Endodermal cell (in vitro differentiated cells): ENCODE measurements around the gene SLC7A10. TPM values are rescaled to one million over a fixed set of nuclear protein-coding genes. Genes with fewer than 3 reads are reported as not detected.

Source experiments
- DNase-seq: peaks from one replicate; pipeline ENCODE4 v3.0.0-alpha.2; 2017
- H3K27ac ChIP-seq: 2 replicates; pipeline ENCODE4 v1.5.1; 2013; ENCODE audit warnings: mild to moderate bottlenecking, low read depth, low read length, moderate library complexity
- H3K27me3 ChIP-seq: 2 replicates; pipeline ENCODE4 v1.6.1; 2013; ENCODE audit warnings: mild to moderate bottlenecking, low read length, moderate library complexity; ENCODE audit not compliant: insufficient read depth, control insufficient read depth, poor library complexity, severe bottlenecking
- H3K36me3 ChIP-seq: 2 replicates; pipeline ENCODE4 v1.7.0; 2013; ENCODE audit warnings: mild to moderate bottlenecking, low read length, moderate library complexity; ENCODE audit not compliant: control insufficient read depth, insufficient read depth
- H3K4me1 ChIP-seq: one replicate; pipeline ENCODE4 v1.7.0; 2013; ENCODE audit warnings: low read length; ENCODE audit not compliant: control insufficient read depth, insufficient read depth
- H3K4me3 ChIP-seq: 2 replicates; pipeline ENCODE4 v1.5.1; 2013; ENCODE audit warnings: mild to moderate bottlenecking, low read length, moderate library complexity
- H3K9ac ChIP-seq: 2 replicates; pipeline ENCODE4 v1.6.1; 2013; ENCODE audit warnings: mild to moderate bottlenecking, low read length, moderate library complexity; ENCODE audit not compliant: poor library complexity, severe bottlenecking; ENCODE audit errors: extremely low read depth
- H3K9me3 ChIP-seq: 2 replicates; pipeline ENCODE4 v1.6.1; 2013; ENCODE audit warnings: mild to moderate bottlenecking, low read length, moderate library complexity; ENCODE audit not compliant: control insufficient read depth
- H3K27ac Mint-ChIP-seq: 2 replicates; pipeline ENCODE4 v1.8.0; 2020; ENCODE audit warnings: mixed read lengths
- H3K27me3 Mint-ChIP-seq: 2 replicates; pipeline ENCODE4 v1.8.0; 2021; ENCODE audit warnings: mild to moderate bottlenecking, mixed read lengths; ENCODE audit not compliant: insufficient read depth
- H3K36me3 Mint-ChIP-seq: 2 replicates; pipeline ENCODE4 v1.8.0; 2020; ENCODE audit warnings: low read depth, mixed read lengths
- H3K4me1 Mint-ChIP-seq: 2 replicates; pipeline ENCODE4 v1.8.0; 2020; ENCODE audit warnings: mixed read lengths
- H3K4me3 Mint-ChIP-seq: 2 replicates; pipeline ENCODE4 v1.8.0; 2020; ENCODE audit warnings: mild to moderate bottlenecking, moderate library complexity, mixed read lengths
- H3K9me3 Mint-ChIP-seq: 2 replicates; pipeline ENCODE4 v1.8.0; 2020; ENCODE audit warnings: mild to moderate bottlenecking, mixed read lengths
- CTCF ChIP-seq: fragments of 200-600 bp; sonication (generic); conservative IDR thresholded peaks from 2 replicates; pipeline ENCODE4 v1.5.0; 2021; ENCODE audit warnings: antibody characterized with exemption, mild to moderate bottlenecking
- WGBS, 2 experiments: methylation state at CpG; one replicate each; pipeline versions ENCODE4 v1.1.5 to v1.1.7; 2013; ENCODE audit warnings: missing lambda C conversion rate in 2 of 2, mixed read lengths in 1 of 2; ENCODE audit not compliant: insufficient coverage in 1 of 2, insufficient read length in 1 of 2; 5-methylcytosine and 5-hydroxymethylcytosine counted together
- total RNA-seq, 2 donors: library from RNA; stranded (reverse); fragmentation: NEBNext Ultra II Directional in 1 of 2; extraction: Animal tissue kit (Norgen Biotek cat#: 25700) in 1 of 2; gene quantifications; 2 replicates in 1 of 2; 3 replicates in 1 of 2; pipeline ENCODE4 v1.2.1, GENCODE V29; 2021

The SLC7A10 gene
- total RNA-seq, 2 donors from 2014 or later, result 0.35 TPM; not detected in 1

DNA sequence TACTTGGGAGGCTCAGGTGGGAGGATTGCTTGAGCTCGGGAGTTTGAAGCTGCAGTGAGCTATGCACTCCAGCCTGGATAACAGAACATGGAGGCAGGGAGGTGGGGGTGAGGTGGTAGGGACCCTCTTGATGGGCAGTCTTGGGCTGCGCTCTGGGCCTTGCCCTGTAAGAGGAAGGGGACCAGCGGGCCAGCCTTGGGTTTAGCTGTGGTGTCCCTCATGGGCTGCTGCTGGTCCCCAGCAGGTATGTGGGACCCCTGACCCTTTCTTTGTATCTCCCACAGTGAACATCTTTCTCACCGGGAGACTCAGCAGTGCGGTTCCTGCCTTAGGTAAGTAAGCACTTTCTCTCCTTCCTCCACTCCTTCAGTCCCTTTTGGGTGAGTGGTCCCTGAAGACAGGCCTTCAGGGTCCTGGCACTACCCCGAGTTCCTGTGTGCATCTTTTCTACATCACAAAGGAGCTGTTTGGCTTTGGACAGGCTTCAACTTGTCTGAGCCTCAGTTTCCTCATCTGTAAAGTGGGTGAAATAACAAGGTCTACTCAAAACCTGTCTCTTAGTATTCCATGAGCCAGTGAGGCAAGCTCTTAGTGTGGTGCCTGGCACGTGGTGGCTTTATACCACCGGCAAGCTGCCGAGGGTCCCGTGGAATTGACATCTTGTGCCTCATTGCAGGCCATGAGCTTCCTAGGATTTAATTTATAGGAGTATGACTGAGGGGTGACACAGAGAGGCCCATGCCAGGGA is 29.0 kb downstream of the SLC7A10 start:
- H3K36me3 ChIP-seq, result no peaks in the 10 kb centered on the region
- Mint-ChIP-seq H3K9me3 (no peaks in the 10 kb centered on the region), H3K27ac (no peak overlapping the region), H3K4me1 (no peaks in the 10 kb centered on the region), H3K36me3 (peaks cover 12% of the 10 kb centered on the region), H3K4me3 (no peak overlapping the region), H3K27me3 (peaks cover 21% of the 10 kb centered on the region)
- WGBS, 2 experiments, result 92 to 93% methylated on average over 8 to 10 of the region's 10 CpGs
- TF ChIP-seq CTCF, result no peak
- no peaks in the 10 kb centered on the region for H3K9me3 ChIP-seq
- no peak overlapping the region for H3K4me3 ChIP-seq
- H3K27ac ChIP-seq, result no peak overlapping the region
- no peak for DNase-seq
- no peak overlapping the region for H3K9ac ChIP-seq
- H3K27me3 ChIP-seq, result peaks cover 18% of the 10 kb centered on the region
- no peaks in the 10 kb centered on the region for H3K4me1 ChIP-seq

- peak overlapping the region; percentile 74 for H3K4me3 ChIP-seq
- no peaks in the 10 kb centered on the region for H3K4me1 ChIP-seq
- H3K27ac Mint-ChIP-seq, result no peak overlapping the region
- peaks cover 12% of the 10 kb centered on the region for H3K36me3 Mint-ChIP-seq
- TF ChIP-seq CTCF, result no peak
- no peaks in the 10 kb centered on the region for H3K9me3 ChIP-seq
- H3K27ac ChIP-seq, result no peak overlapping the region
- no peaks in the 10 kb centered on the region for H3K36me3 ChIP-seq
- H3K9ac ChIP-seq, result no peak overlapping the region
- WGBS, 2 experiments, result 92 to 94% methylated on average over 5 to 17 of the region's 17 CpGs
- no peaks in the 10 kb centered on the region for H3K4me1 Mint-ChIP-seq
- H3K27me3 ChIP-seq, result peaks cover 18% of the 10 kb centered on the region
- H3K4me3 Mint-ChIP-seq, result peak overlapping the region; percentile 65
- no peaks in the 10 kb centered on the region for H3K9me3 Mint-ChIP-seq
- peaks cover 27% of the 10 kb centered on the region for H3K27me3 Mint-ChIP-seq
- DNase-seq, result no peak
These were observed 29.9 kb downstream of the SLC7A10 start for GRCh38 chr19:33195645-33196347.

GRCh38 chr19:33194886-33195644 is 30.6 kb downstream of the SLC7A10 start:
- Mint-ChIP-seq H3K27me3 (peaks cover 32% of the 10 kb centered on the region), H3K4me1 (no peaks in the 10 kb centered on the region), H3K27ac (no peak overlapping the region), H3K9me3 (no peaks in the 10 kb centered on the region), H3K4me3 (peak overlapping the region; percentile 65), H3K36me3 (peaks cover 12% of the 10 kb centered on the region)
- H3K4me1 ChIP-seq, result no peaks in the 10 kb centered on the region
- H3K27me3 ChIP-seq, result peaks cover 18% of the 10 kb centered on the region
- peak; percentile 73 for DNase-seq
- peak overlapping the region; percentile 74 for H3K4me3 ChIP-seq
- H3K36me3 ChIP-seq, result no peaks in the 10 kb centered on the region
- H3K9me3 ChIP-seq, result no peaks in the 10 kb centered on the region
- TF ChIP-seq CTCF, result no peak
- WGBS, 2 experiments, result 0 to 5% methylated on average over 3 to 48 of the region's 49 CpGs
- H3K9ac ChIP-seq, result peak overlapping the region; percentile 44
- H3K27ac ChIP-seq, result no peak overlapping the region
